DND-41 (cell line): Measurements from ENCODE around the gene CDKN1B.

Experiments
- ATAC-seq: fragments of 200-7000 bp; cut with Tn5 transposase; 3 replicates; pipeline ENCODE4 v1.9.1; 2021; ENCODE audit warnings: low read depth; ENCODE audit not compliant: insufficient read depth
- DNase-seq: peaks from one replicate; pipeline ENCODE4 v3.0.0-alpha.2; 2020
- H2AFZ ChIP-seq: 2 replicates; pipeline ENCODE4 v1.6.0; 2012; ENCODE audit warnings: low read depth, low read length
- H3K27ac ChIP-seq: 2 replicates; pipeline ENCODE4 v1.5.1; 2012; ENCODE audit warnings: low read length, inconsistent platforms
- H3K27me3 ChIP-seq: fragments of 200-600 bp; sonication (generic); 2 replicates; pipeline ENCODE4 v1.6.0; 2012; ENCODE audit warnings: low read length, mild to moderate bottlenecking, inconsistent platforms; ENCODE audit not compliant: insufficient read depth, poor library complexity
- H3K36me3 ChIP-seq: 2 replicates; pipeline ENCODE4 v1.5.1; 2012; ENCODE audit warnings: low read length, inconsistent platforms; ENCODE audit not compliant: insufficient read depth
- H3K4me1 ChIP-seq: 2 replicates; pipeline ENCODE4 v1.5.1; 2012; ENCODE audit warnings: mild to moderate bottlenecking, low read length; ENCODE audit not compliant: insufficient read depth
- H3K4me2 ChIP-seq: 2 replicates; pipeline ENCODE4 v1.6.0; 2012; ENCODE audit warnings: mild to moderate bottlenecking, moderate library complexity, low read length, inconsistent platforms; ENCODE audit not compliant: insufficient read depth
- H3K4me3 ChIP-seq, 2 experiments: fragments of 200-600 bp in 1 of 2; shearing (Covaris generic) in 1 of 2; 2 replicates each; pipeline ENCODE4 v1.5.1; 2012 to 2016; ENCODE audit warnings: inconsistent platforms in 2 of 2, low read length in 2 of 2, mild to moderate bottlenecking in 2 of 2, low read depth in 1 of 2, moderate library complexity in 1 of 2
- H3K79me2 ChIP-seq: 2 replicates; pipeline ENCODE4 v1.6.0; 2012; ENCODE audit warnings: low read length, inconsistent platforms; ENCODE audit not compliant: insufficient read depth
- H3K9ac ChIP-seq: 2 replicates; pipeline ENCODE4 v1.6.0; 2012; ENCODE audit warnings: low read depth, mild to moderate bottlenecking, inconsistent platforms, low read length, moderate library complexity
- H3K9me3 ChIP-seq: 2 replicates; pipeline ENCODE4 v1.5.1; 2012; ENCODE audit warnings: low read length, moderate library complexity, mild to moderate bottlenecking, inconsistent platforms; ENCODE audit not compliant: insufficient read depth, severe bottlenecking
- H4K20me1 ChIP-seq: 2 replicates; pipeline ENCODE4 v1.6.0; 2012; ENCODE audit warnings: low read length; ENCODE audit not compliant: insufficient read depth
- CTCF ChIP-seq: IDR thresholded peaks from 2 replicates; pipeline ENCODE4 v1.5.1; 2012; ENCODE audit warnings: borderline replicate concordance, low read length, moderate library complexity, mild to moderate bottlenecking; ENCODE audit not compliant: poor library complexity, severe bottlenecking; ENCODE audit errors: extremely low read depth
- EZH2 ChIP-seq: IDR thresholded peaks from 3 replicates; pipeline ENCODE4 v1.6.1; 2012; ENCODE audit warnings: borderline replicate concordance, low read depth, mild to moderate bottlenecking, moderate library complexity, low read length, inconsistent platforms; ENCODE audit not compliant: severe bottlenecking

CDKN1B gene

DNA sequence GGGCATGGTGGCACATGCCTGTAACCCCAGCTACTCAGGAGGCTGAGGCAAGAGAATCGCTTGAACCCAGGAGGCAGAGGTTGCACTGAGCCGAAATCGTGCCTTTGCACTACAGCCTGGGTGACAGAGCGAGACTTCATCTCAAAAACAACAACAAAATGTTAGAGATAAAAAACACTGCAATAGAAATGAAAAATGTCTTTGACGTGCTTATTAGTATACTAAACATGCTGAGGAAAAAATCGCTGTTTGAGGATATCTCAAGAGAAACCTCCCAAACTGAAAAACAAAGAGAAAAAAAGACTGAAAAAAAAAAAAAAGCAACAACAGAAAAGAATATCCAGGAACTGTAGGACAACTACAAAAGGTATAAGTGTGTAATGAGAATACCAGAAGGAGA lies 53.1 kb downstream of the CDKN1B start:
- H3K27me3 ChIP-seq, result no peaks in the 10 kb centered on the region
- H4K20me1 ChIP-seq, result no peaks in the 10 kb centered on the region
- H3K27ac ChIP-seq, result no peak overlapping the region
- no peak overlapping the region for H2AFZ ChIP-seq
- DNase-seq (no peak), ATAC-seq (no peak)
- no peak for TF ChIP-seq CTCF
- no peak for TF ChIP-seq EZH2
- no peaks in the 10 kb centered on the region for H3K4me1 ChIP-seq
- no peak overlapping the region for H3K4me2 ChIP-seq
- no peaks in the 10 kb centered on the region for H3K79me2 ChIP-seq
- no peak overlapping the region for H3K4me3 ChIP-seq
- H3K36me3 ChIP-seq, result no peaks in the 10 kb centered on the region
- no peak overlapping the region for H3K9ac ChIP-seq
- peaks cover 4% of the 10 kb centered on the region for H3K9me3 ChIP-seq
